Stimulated activated CD4-positive, alpha-beta T cell treated with anti-CD3 and anti-CD28 coated beads, TNF-alpha, amount 100 ng/mL, for 4 hours (primary cell): Measurements from ENCODE around the gene FGD4.
"Not testable (repeated sequence)": the region's sequence is repeated elsewhere in the genome, so short reads cannot be mapped to it uniquely, and the experiment has no call there.

Source experiments
- DNase-seq, 3 experiments: peaks; one replicate each; pipeline ENCODE4 v3.0.0-alpha.2; 2020; ENCODE audit warnings: low read depth in 3 of 3

Gene FGD4

GRCh38 chr12:32561931-32562341 is 162.6 kb downstream of the FGD4 start:
- DNase-seq = no peak

DNA sequence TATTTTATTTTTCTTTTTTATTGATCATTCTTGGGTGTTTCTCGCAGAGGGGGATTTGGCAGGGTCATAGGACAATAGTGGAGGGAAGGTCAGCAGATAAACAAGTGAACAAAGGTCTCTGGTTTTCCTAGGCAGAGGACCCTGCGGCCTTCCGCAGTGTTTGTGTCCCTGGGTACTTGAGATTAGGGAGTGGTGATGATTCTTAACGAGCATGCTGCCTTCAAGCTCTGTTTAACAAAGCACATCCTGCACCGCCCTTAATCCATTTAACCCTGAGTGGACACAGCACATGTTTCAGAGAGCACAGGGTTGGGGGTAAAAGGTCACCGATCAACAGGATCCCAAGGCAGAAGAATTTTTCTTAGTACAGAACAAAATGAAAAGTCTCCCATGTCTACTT is 163.1 kb downstream of the FGD4 start:
- DNase-seq = not testable (repeated sequence)

- DNase-seq = no peak
Observed at GRCh38 chr12:32566663-32567295, 167.4 kb downstream of the FGD4 start.

- DNase-seq = no peak
Observed at GRCh38 chr12:32567296-32567674, 167.9 kb downstream of the FGD4 start.

DNA sequence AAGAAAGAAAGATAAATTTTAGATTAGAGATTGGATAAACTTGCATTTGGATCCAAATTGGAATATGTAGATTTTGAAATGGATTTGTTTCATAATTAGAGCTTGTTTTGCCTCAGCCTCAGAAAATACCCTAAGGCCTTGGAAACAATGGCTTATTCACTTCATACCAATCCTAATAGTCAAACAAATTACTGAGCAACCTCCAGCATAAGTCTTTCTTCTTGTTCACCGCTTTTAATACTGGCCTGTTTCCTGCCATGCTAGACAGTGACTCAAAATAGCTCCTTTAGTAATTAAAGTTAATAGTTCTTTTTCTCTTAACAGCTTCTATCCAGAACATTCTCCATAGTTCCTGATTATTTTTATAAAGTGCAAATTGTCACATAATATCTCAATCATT is 168.9 kb downstream of the FGD4 start:
- no peak for DNase-seq

DNA sequence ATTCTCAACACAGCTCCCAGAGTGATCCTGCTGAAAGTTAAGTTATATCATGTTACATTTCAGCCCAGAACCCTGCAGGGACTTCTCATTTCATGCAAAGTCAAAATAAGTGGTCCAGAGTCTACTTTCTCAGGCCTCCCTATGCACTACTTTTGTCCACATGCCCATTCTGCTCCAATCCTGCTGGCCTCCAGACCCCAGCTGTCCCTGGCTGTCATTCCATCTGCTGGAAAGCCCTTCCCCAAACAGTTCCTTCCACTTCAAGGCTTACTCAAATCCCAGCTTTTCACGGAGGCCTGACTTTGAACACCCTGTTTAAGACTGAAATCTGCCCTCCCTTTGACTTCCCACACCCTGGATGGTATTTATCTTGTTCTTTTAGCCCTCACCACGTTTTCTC is 169.9 kb downstream of the FGD4 start:
- DNase-seq = no peak

DNA sequence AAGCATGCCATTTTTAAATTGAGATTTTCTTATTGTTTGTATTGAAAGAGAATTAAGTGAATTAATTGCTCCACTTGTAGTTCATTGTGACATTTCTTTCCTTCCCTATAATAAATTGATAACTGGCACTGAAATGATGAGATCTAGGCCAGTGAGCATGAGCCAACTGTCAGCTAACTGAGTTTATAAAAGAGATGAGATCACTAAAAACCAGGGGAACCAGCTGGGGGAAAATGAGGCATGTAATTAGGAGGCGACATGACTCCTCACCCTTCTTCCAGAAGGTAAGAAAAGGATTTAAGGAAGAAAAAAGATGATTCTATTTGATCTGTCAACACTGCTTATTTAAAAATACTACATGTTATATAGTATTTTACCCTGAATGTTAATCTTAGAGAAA is 175.2 kb downstream of the FGD4 start:
- DNase-seq = no peak

DNA sequence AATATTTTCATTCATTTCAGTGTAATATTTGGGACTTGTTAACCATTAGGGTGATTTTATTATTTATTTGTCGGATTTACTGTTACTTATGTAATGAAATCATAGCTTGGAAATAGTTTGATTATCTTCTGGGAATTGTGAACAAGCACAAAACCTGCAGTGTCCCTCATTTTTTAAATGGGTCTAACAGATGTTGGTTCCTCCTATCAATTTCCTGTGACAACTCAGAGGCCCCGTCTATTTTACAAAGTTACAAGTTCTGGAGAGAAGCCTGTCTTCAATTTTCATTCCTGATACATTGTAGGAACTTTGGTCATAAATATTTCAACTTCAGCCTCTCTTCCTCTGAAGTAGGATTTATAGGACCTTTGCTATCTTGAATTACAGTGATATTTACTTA is 178.0 kb downstream of the FGD4 start:
- DNase-seq = no peak

DNA sequence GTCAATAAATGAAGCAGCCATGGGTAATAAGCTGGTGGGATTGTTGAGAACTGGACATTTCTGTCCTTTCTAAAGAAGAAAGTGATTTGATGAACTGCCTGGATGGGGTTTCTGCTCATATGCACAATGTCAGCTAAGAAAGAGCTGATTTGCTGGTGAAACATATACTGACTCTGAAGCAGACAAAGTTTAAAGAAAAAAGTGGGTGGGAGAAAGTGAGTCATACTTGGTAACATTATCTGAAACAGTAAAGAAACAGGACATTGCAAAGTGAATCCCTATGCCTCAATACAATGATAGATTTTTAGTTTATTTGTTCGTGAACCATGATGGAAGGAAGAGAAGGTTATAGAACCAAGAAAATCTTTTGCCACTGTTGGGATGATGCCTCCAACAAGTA is 184.2 kb downstream of the FGD4 start:
- DNase-seq = no peak

DNA sequence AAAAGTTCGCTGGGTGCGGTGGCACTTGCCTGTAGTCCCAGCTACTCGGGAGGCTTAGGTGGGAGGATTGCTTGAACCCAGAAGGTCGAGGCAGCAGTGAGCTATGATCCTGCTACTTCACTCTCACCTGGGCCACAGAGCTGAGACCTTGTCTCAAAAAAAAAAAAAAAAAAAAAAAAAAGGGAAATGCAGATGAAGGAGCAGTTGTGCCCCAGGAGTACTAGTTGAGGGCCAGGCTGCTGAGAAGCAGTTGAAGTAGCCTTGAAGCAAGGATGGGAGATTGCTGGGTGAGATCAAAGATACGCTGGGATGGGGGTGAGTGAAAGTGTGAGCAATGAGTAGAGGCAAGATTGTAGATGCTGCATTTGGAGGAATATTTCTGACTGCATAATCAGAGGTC is 186.3 kb downstream of the FGD4 start:
- DNase-seq = no peak

- DNase-seq = no peak
Observed at GRCh38 chr12:32586390-32586789, 187.0 kb downstream of the FGD4 start.

- no peak for DNase-seq
Observed at GRCh38 chr12:32587581-32588495, 188.5 kb downstream of the FGD4 start.

- no peak for DNase-seq
Observed at GRCh38 chr12:32588604-32589003, 189.2 kb downstream of the FGD4 start.

DNA sequence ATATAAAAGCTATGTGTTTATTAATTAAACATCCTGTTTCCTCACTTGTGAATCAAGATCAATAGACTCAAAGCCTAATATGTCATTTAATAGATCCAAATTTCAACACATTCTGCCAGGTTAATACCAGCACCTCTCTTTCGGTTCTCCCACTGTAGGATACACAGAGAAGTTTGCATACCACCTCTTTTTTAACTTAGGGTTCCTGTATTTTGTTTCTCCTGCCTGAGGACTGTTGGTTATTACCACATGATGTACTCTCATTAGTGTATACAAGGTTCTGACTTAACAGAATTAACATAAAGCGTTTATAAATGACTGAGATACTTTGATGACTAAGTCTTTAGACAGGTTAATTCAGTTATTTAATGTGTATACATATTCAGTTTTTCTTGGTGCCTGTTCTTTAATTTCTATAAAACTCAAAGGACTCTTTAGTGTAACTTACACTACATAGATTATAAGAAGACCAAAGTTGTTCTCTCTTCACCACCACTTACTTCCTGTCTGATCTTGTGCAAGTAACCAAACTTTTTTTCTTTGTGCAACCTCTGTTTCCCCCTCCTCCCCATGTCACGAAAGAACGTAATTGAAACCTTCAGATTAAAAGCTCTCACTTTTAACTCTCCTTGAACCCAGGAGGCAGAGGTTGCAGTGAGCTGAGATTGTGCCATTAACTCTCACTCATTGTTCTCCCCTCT is 190.0 kb downstream of the FGD4 start:
- DNase-seq = no peak

DNA sequence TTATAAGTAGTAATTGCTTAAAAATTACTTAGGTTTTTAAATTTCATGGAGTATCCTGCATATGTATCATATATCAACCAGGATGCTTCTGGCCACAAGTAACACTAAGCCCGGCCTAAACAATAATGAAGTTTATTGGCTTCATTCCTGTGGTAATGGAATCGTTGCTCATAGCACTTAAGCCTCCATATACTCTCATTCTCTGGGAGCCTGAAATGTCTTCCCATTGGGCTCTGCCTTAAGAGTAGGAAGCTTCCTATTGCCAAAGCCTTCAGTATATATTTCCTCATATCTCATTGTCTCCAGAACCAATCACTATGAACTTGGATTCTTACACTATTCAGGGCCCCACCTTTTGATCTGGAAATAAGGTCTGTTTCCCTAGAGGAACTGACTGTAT is 195.9 kb downstream of the FGD4 start:
- no peak for DNase-seq

GRCh38 chr12:32596030-32596429 is 196.7 kb downstream of the FGD4 start:
- DNase-seq = no peak

GRCh38 chr12:32598688-32599087 is 199.3 kb downstream of the FGD4 start:
- no peak for DNase-seq

DNA sequence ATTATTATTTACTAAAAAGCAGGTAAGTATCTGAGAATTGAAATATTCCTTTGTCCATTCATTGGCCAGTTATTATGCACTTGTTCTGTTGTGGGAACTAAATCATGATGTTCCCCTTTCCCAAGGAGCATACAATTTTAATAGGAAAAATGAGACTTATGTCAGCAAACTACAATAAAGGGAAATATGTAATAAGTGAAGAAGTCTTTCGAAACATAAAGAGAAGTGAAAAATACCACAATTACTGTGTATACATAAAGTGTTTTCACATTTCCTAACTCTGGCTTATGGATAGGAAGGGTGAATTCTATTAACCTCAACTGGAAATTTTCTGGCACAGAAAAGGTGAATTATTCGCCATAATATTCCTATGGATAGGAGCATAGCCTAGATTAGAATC is 201.3 kb downstream of the FGD4 start:
- no peak for DNase-seq

DNA sequence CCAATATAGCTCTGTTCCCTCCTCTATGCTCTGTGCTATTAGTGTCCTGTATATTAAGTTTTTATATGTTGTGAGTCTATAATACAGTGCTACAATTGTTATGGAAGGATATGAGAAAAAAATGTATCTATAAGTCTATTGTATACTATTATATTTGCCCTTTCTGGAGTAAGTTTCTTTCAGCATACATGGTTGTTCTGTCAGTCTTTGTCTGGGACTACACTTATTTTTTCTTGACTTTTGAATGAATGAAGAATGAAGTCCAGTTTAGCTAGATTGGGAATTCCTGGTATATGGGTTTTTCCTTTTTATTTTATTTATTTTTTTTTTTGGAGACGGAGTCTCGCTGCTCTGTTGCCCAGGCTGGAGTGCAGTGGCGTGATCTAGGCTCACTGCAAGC is 203.7 kb downstream of the FGD4 start:
- DNase-seq = no peak

DNA sequence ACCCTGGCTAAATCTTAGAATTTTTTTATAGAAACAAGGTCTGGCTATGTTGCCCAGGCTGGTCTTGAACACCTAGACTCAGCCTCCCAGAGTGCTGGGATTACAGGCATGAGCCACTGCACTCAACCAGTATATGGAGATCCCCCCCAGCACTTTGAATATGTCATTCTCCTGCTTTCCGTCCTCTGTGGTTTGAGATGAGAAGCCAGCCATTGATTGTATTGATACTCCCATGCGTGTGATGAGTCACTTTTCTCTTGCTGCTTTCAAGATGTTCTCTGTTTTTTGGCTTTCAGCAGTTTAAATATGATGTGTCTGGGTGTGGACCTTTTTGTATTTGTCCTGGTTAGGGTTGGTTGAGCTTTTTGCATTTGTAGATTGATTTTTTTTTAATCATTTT is 204.5 kb downstream of the FGD4 start:
- no peak for DNase-seq

DNA sequence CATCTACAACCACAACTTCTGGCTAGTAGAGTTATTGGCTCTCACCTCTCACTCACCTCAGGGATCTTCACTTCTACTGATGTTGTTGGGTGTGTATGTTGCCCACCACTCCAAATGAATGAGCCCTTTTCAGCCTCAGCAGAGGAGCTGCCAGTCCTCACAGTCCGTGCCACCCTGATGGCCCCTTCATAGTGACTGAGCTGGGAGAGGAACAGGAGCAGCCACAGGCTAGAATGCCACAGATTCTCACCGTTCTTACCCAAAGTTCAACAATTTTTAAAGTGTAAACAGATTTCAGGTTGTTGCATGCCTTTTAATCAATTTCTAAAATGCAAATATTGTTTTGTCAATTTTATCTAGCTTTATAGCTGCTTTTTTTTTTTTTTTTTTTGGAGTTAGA is 205.2 kb downstream of the FGD4 start:
- DNase-seq = no peak

- DNase-seq = no peak
Observed at GRCh38 chr12:32605326-32606095, 206.2 kb downstream of the FGD4 start.
